Measurements from ENCODE around the gene TANK. TPM values are rescaled to one million over a fixed set of nuclear protein-coding genes. Genes with fewer than 3 reads are reported as not detected.
"Not testable (repeated sequence)": the region's sequence is repeated elsewhere in the genome, so short reads cannot be mapped to it uniquely, and the experiment has no call there.

The TANK gene
- total RNA-seq, 1 donor from 2014 or later: 18.4 TPM

DNA sequence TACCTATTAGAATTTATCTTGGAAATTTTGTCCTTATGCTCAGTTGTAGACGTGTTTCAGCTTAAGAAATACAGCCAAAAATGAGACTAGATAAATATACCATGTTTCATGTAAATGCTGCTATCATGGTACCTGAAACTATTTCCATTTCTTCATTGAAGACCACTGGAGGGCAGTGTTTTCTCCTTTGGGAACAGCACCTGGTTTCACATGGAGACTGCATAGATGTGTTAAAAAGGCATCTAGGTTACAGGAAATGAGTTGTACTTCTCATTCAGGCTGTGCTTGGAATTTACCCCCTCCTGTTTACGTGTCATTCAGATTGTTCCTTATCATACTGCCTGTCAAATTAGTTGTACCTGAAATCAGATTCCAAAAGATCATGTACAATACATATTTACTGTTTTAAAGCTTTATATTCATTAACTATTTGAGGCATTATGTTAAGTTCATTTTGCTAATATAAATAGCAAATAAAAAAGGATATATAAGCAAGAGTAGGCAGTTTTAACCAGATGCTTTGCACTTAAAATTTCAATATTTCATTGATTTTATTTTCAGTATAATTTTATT lies 90.7 kb downstream of the TANK start:
- no peak for DNase-seq (ENCODE audit: low spot score in 2 of 2)
- H3K4me3 ChIP-seq: no peak overlapping the region
- no peak overlapping the region for H3K27ac ChIP-seq
- H3K27me3 ChIP-seq: no peaks in the 10 kb centered on the region
- H3K4me1 ChIP-seq: no peaks in the 10 kb centered on the region
- intact Hi-C loops (cut with DNase I): no loop called here
- H3K36me3 ChIP-seq: no peaks in the 10 kb centered on the region
- TF ChIP-seq, protein P1, sequence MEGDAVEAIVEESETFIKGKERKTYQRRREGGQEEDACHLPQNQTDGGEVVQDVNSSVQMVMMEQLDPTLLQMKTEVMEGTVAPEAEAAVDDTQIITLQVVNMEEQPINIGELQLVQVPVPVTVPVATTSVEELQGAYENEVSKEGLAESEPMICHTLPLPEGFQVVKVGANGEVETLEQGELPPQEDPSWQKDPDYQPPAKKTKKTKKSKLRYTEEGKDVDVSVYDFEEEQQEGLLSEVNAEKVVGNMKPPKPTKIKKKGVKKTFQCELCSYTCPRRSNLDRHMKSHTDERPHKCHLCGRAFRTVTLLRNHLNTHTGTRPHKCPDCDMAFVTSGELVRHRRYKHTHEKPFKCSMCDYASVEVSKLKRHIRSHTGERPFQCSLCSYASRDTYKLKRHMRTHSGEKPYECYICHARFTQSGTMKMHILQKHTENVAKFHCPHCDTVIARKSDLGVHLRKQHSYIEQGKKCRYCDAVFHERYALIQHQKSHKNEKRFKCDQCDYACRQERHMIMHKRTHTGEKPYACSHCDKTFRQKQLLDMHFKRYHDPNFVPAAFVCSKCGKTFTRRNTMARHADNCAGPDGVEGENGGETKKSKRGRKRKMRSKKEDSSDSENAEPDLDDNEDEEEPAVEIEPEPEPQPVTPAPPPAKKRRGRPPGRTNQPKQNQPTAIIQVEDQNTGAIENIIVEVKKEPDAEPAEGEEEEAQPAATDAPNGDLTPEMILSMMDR (IDR thresholded peaks at IDR 0.05): peak in 2 of 3 experiments; percentile 46 to 50
- H3K9me3 ChIP-seq: no peaks in the 10 kb centered on the region

DNA sequence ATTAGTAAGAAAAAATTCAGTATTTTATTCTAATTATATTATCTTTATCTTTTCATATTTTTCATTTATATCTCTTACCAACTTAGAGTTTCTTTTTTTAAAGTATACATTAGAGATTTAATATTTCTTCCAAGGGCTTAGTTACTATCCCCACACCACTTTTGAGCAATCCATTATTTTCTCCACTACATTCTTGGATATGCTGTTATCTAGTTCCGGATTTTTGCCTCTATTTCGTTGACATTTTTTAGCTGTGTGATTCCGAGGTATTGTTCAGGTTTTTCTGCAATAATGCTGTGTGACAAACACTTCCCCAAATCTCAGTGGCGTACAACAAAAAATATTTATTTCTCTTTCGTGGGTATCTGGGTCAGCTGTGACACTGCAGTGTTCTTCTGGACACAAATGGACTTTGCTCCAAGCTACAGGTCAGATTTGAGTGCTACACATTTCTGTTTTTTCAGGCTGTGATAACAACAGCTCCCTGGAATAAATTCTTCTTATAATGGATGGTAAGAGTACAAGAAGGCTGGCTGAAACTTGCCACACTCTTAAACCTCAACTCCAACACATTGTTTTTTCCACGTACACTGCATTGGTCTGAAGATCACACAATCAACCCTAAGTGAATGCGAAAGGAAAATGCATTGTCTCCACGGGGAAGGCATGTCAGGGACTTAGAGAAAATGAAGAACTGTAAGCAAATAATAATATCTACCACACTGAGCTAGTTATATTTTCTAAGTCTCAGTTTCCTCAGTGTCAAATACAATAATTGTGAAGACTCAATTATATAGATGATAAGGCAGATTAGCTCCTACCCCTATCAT lies 97.1 kb downstream of the TANK start:
- no peak overlapping the region for H3K4me3 ChIP-seq
- TF ChIP-seq, protein P1 (IDR thresholded peaks at IDR 0.05): no peak
- no peaks in the 10 kb centered on the region for H3K4me1 ChIP-seq
- no peaks in the 10 kb centered on the region for H3K36me3 ChIP-seq
- no peak overlapping the region for H3K27ac ChIP-seq
- no peaks in the 10 kb centered on the region for H3K27me3 ChIP-seq
- no peak for DNase-seq (ENCODE audit: low spot score in 2 of 2)
- no peaks in the 10 kb centered on the region for H3K9me3 ChIP-seq
- intact Hi-C loops (cut with DNase I): no loop called here

DNA sequence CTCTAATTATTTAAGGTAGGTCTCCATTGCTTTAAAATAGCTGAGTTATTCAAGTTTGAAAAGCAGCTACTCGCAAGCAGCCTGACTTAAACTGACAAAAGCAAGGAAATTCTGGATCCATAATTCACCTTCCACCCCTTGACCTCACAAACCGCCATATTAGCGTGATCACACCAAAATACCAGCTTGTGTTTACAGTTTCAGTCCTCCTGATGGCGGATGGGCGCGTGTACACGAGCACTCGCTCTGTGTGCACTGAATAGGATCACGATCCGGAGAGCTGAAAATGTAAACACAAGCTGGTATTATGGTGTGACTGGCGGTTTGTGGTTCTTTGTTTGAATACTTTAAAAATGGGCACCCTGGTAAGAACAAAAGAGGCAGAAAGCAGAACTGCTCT lies 105.6 kb downstream of the TANK start:
- H3K9me3 ChIP-seq: no peaks in the 10 kb centered on the region
- no peaks in the 10 kb centered on the region for H3K36me3 ChIP-seq
- intact Hi-C loops (cut with DNase I): no loop called here
- no peak for DNase-seq (ENCODE audit: low spot score in 2 of 2)
- H3K4me1 ChIP-seq: no peaks in the 10 kb centered on the region
- TF ChIP-seq, protein P1 (IDR thresholded peaks at IDR 0.05): no peak
- H3K27ac ChIP-seq: no peak overlapping the region
- H3K4me3 ChIP-seq: no peak overlapping the region
- no peaks in the 10 kb centered on the region for H3K27me3 ChIP-seq

DNA sequence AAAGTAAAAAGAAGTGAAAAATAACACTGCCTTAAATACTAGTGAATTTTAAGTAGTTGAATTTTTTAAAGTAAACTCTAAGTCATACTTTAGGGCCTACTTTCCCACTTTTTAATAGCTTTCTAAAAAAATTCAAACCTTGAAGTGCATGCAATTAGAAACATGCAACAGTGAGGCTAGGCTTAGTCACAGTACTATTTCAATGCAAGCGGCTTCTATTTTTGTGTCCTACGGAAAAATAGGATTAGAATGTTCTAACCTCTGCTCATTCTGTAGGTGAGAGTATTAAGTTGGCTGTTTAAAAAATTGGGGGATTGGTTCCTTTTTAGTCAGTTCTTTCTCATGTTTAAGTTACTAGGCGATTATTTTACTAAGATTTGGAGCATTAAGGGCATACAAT lies 108.9 kb downstream of the TANK start:
- Histone ChIP-seq H3K27ac (no peak overlapping the region), H3K27me3 (no peaks in the 10 kb centered on the region), H3K4me3 (no peak overlapping the region), H3K36me3 (no peaks in the 10 kb centered on the region), H3K9me3 (no peaks in the 10 kb centered on the region), H3K4me1 (no peaks in the 10 kb centered on the region)
- TF ChIP-seq, protein P1 (IDR thresholded peaks at IDR 0.05): no peak
- intact Hi-C loops (cut with DNase I): no loop called here
- DNase-seq (ENCODE audit: low spot score in 2 of 2): no peak

DNA sequence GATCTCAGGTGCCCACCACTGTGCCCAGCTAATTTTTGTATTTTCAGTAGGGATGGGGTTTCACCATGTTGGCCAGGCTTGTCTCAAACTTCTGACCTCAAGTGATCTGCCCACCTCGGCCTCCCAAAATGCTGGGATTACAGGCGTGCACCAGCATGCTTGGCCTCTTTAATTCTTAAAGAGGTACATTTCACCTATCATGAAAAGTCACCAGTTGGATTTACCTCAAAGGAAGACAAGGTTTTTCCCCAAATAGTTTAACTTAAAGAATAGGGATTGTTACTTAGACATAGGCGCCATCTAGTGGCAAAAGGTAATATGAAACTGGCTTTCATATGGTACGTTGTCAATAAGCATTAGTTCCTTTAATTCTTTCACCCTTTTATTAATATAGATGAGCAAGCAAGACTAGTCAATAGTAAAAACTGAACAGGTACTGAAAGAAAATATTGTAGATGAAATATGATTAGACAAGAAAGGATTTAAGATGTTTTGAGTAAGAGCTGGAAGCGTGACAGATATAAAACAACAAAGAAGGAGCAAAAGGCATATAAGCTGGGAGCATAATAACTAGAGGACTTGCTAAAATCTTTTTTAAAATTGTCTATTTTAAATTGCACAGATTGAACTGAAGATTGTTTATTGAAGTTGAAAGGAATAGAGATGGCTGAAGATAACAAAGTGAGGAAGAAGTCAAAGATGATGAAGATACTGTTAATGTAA lies 113.0 kb downstream of the TANK start:
- H3K27me3 ChIP-seq: no peaks in the 10 kb centered on the region
- H3K27ac ChIP-seq: no peak overlapping the region
- no peak for DNase-seq (ENCODE audit: low spot score in 2 of 2)
- TF ChIP-seq, protein P1 (IDR thresholded peaks at IDR 0.05): peak; percentile 54 to 61 (median 58)
- no peaks in the 10 kb centered on the region for H3K9me3 ChIP-seq
- H3K4me1 ChIP-seq: no peaks in the 10 kb centered on the region
- no peak overlapping the region for H3K4me3 ChIP-seq
- intact Hi-C loops (cut with DNase I): loop anchor here (5.0 kb wide), 1 partner anchor 51 kb away; no protein-coding TSS in a partner anchor
- H3K36me3 ChIP-seq: no peaks in the 10 kb centered on the region

DNA sequence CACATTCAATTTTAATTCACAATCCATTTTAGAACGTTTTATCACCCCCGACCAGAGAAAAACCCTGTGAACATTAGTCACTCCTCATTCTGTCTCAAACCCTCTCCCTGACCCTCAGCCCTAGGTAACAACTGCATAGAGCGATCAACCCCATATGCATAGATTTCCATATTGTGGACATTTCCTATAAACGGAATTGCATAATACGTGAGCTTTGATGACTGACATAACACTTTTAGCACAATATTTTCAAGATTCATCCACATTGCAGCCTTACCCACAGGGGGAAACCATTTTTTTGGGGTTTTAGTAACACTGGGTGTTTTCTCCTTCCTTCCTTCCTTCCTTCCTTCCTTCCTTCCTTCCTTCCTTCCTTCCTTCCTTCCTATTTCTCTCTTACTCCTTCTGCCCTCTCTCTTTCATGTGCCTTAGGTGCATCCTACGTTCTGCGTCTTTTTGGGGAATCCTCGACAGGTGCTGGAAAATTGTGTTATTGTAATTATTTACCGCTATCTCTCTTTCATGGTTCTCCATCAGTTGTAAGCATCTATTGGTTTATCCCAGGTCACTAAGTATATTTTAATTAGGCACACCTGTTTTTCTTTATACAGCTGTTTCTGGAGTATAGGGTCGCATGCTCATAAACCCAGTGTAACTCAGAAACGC lies 118.5 kb downstream of the TANK start:
- H3K36me3 ChIP-seq; H3K4me1 ChIP-seq; H3K4me3 ChIP-seq; intact Hi-C loops (cut with DNase I); H3K9me3 ChIP-seq; H3K27ac ChIP-seq; H3K27me3 ChIP-seq: not testable (repeated sequence)
- peak in 1 of 2 donors; percentile 67 for DNase-seq (ENCODE audit: low spot score in 2 of 2)

- intact Hi-C loops (cut with DNase I); H3K9me3 ChIP-seq; H3K27ac ChIP-seq; H3K27me3 ChIP-seq; H3K4me3 ChIP-seq; H3K36me3 ChIP-seq; DNase-seq (ENCODE audit: low spot score in 2 of 2); H3K4me1 ChIP-seq: not testable (repeated sequence)
Measured at GRCh38 chr2:161279230-161279815, 119.1 kb downstream of the TANK start.

All from ascending aorta (tissue), 2 donors.